ENCODE measurements around the gene MARCHF5.

DNA sequence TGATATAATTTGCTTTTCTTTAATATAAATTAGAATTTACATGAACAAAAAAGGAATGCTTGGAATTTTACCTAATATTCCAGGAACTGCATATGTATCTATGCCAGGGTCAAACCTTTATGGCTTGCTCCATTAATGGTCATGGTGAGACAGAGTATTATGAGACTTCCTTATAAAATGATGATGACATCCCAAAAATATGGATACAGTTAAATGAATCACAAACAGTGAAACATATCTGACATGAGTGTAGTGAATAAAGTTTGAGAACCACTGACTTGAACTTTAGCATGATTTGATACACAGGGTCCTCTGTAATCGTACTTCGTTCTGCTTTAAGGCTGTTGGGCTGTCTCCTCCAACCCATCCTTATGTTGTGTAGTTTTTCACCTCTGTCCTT lies 51.8 kb downstream of the MARCHF5 start:
- TF ChIP-seq FOXP2 (optimal IDR thresholded peaks at IDR 0.05; ENCODE audit: control extremely low read depth, extremely low read length, insufficient read depth) (no peak), POLR2AphosphoS5 (IDR thresholded peaks at IDR 0.05; ENCODE audit: borderline replicate concordance, low read depth, low read length) (no peak)
